Duodenal mucosa (tissue), 2 donors: ENCODE results near the gene PAK5.

ENCODE experiments used
- H3K27ac ChIP-seq: one replicate; pipeline ENCODE4 v1.7.0; 2013; ENCODE audit warnings: low read depth, low read length
- H3K27me3 ChIP-seq, 2 donors: one replicate each; pipeline ENCODE4 v1.7.0; 2013; ENCODE audit warnings: low read length in 2 of 2, control low read depth in 1 of 2; ENCODE audit not compliant: insufficient read depth in 2 of 2, control insufficient read depth in 1 of 2
- H3K36me3 ChIP-seq, 2 donors: one replicate each; pipeline ENCODE4 v1.7.0; 2013; ENCODE audit warnings: low read length in 2 of 2, control low read depth in 1 of 2; ENCODE audit not compliant: insufficient read depth in 2 of 2, control insufficient read depth in 1 of 2
- H3K4me1 ChIP-seq, 2 donors: one replicate each; pipeline ENCODE4 v1.7.0; 2013; ENCODE audit warnings: low read length in 2 of 2, control low read depth in 1 of 2; ENCODE audit not compliant: insufficient read depth in 2 of 2, control insufficient read depth in 1 of 2
- H3K4me3 ChIP-seq, 2 donors: one replicate each; pipeline ENCODE4 v1.7.0; 2013; ENCODE audit warnings: low read length in 2 of 2, low read depth in 1 of 2
- H3K9ac ChIP-seq, 2 donors: one replicate each; pipeline ENCODE4 v1.7.0; 2013; ENCODE audit warnings: low read length in 2 of 2, low read depth in 1 of 2
- H3K9me3 ChIP-seq, 2 donors: one replicate each; pipeline ENCODE4 v1.7.0; 2013; ENCODE audit warnings: low read length in 2 of 2, control low read depth in 1 of 2; ENCODE audit not compliant: control insufficient read depth in 1 of 2

PAK5 gene

DNA sequence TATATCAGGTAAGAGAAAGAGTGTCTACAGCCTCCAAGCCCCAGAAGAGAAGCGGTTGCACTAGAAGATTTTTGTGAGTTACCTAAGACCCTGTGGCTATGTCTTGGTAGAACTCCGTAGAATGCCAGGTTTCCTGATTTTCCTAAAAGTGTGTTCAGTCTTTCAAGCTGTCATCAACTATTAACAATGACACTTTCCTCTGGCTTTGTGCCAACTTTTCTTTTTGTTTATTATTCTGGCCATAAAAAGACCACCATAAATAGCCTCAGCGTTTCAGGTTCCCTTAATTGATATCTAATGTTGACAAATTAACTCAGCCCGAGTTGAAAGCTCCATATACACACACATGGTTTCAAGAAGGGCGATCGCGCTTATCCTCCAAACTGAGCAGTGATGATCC is 1.2 kb downstream of the PAK5 start:
- H3K36me3 ChIP-seq = no peaks in the 10 kb centered on the region
- peaks cover 0 to 3% of the 10 kb centered on the region in 2 donors for H3K9me3 ChIP-seq
- H3K9ac ChIP-seq = no peak overlapping the region
- H3K27me3 ChIP-seq = peaks cover 13 to 38% of the 10 kb centered on the region in 2 donors
- H3K4me1 ChIP-seq = no peaks in the 10 kb centered on the region
- no peak overlapping the region for H3K4me3 ChIP-seq
- no peak overlapping the region for H3K27ac ChIP-seq

DNA sequence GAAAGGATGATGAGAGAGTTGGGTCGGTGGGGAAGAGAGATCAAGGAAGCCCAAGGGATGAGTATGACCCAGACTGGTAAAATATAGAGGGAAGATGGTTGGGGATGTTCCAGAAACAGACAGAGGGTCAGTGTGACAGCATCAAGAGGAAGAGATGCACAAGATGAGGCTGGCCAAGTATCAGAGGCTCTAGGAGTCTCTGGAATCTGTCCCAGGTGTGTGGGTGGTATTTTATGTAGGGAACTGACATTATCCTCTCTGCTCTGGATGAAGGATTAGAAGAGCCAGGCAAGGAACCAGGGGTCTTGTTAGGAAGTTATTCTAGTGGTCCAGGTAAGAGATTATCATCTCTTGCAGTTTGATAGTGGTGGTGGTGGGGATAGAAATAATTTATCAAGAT is 3.6 kb downstream of the PAK5 start:
- no peak overlapping the region for H3K27ac ChIP-seq
- no peaks in the 10 kb centered on the region for H3K4me1 ChIP-seq
- no peaks in the 10 kb centered on the region for H3K36me3 ChIP-seq
- no peak overlapping the region for H3K4me3 ChIP-seq
- H3K27me3 ChIP-seq = peaks cover 13 to 34% of the 10 kb centered on the region in 2 donors
- no peak overlapping the region for H3K9ac ChIP-seq
- H3K9me3 ChIP-seq = no peaks in the 10 kb centered on the region

DNA sequence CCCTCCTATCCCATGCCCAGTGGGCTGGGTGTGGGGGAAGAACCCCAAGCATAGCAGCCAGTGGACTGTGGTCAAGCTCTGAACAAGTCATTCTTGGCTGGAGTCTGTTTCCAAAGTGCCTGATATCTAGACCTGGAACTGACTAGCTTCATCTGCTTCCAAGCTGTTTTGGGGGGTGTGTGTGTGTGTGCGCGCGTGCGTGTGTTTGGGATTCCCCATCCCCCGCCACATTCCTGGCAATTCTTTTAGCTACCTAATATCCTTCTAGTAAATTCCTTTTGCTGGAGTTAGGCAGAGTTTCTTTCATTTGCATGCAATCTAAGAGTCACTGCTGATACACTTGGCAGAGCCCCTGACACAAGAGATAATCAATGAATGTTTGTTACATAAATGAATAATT is 7.8 kb downstream of the PAK5 start:
- Histone ChIP-seq H3K27ac (no peak overlapping the region), H3K36me3 (no peaks in the 10 kb centered on the region), H3K9me3 (no peaks in the 10 kb centered on the region), H3K27me3 (no peaks in the 10 kb centered on the region), H3K4me3 (no peak overlapping the region), H3K4me1 (no peaks in the 10 kb centered on the region), H3K9ac (no peak overlapping the region)

DNA sequence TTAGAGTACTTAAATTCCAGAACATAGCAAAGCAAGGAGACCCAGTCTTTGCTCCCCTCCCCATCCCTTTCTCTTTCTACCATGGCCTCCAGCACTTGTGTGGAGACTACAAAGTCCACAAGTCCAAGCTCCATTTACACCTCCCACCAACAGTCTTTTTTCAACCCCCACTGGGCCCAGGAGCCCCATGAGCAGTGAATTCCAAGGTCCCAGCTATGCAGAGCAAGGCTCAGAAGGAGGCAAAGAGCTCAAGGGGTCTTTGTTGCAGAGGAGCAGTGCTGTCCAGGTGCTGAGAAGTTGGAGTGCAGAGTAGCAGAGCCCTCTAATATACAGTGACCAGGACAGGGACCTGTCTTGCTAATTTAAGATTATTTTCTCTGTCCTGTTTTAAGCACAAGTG is 9.0 kb downstream of the PAK5 start:
- Histone ChIP-seq H3K9me3 (no peaks in the 10 kb centered on the region), H3K27ac (no peak overlapping the region), H3K4me3 (no peak overlapping the region), H3K36me3 (no peaks in the 10 kb centered on the region), H3K4me1 (no peaks in the 10 kb centered on the region), H3K9ac (no peak overlapping the region), H3K27me3 (no peaks in the 10 kb centered on the region)

DNA sequence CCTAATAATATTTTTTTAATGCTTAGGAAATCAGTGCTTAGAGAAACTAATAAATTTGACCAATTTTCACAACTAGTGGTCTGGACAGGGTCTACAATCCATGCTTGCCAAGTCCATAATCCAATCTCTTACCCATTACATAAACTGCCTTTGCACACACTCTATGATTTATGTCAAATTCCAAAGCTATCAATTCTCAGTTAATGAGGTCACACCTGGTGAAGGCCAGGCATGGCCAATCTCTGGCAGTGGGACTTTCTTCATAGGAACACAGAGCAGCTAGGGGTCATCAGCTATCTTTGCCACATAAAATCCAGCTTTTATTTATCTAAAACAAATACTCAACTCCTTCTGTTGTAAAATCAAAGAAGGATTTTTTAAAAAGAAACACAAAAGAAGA is 21.2 kb downstream of the PAK5 start:
- Histone ChIP-seq H3K36me3 (no peaks in the 10 kb centered on the region), H3K27me3 (no peaks in the 10 kb centered on the region), H3K9ac (no peak overlapping the region), H3K27ac (no peak overlapping the region), H3K9me3 (no peaks in the 10 kb centered on the region), H3K4me1 (no peaks in the 10 kb centered on the region), H3K4me3 (no peak overlapping the region)

DNA sequence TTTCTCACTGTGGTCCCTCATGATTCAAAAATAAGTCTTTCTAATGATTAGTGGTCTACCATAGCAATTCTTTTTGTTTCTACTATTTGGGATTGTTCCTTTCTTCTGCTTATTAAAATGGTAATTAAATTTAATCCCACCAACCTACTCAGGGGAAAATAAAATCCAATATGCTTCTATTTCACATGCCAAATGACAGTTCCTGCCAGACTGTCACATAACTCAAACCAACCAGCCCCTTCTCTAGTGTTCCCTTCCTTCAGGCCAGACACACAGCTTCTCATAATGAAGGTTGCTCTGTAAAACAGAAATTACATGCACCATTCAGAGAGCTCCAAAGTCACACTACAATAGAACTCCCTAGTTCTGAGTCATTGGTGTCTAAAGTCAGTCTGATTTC is 23.2 kb downstream of the PAK5 start:
- H3K27me3 ChIP-seq = no peaks in the 10 kb centered on the region
- no peak overlapping the region for H3K27ac ChIP-seq
- no peaks in the 10 kb centered on the region for H3K9me3 ChIP-seq
- H3K4me1 ChIP-seq = no peaks in the 10 kb centered on the region
- no peaks in the 10 kb centered on the region for H3K36me3 ChIP-seq
- H3K9ac ChIP-seq = no peak overlapping the region
- no peak overlapping the region for H3K4me3 ChIP-seq

DNA sequence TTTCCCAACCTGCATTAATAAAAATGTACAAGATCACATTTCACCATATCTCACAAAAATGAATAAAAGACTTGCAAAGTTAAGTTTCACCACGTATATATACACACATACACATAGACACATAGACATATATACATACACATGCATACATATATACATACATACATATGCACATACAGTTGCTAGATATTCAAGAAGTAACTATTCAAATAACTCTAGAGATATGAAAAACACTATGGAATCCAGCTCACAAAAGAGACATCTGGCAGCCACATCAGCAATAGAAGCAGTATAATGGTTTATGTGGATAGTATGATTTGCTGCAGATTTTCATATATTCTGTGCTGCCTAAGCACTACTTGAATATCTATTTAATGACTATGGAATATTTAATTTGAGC is 28.1 kb downstream of the PAK5 start:
- H3K9me3 ChIP-seq = no peaks in the 10 kb centered on the region
- H3K27ac ChIP-seq = no peak overlapping the region
- H3K4me3 ChIP-seq = no peak overlapping the region
- H3K36me3 ChIP-seq = no peaks in the 10 kb centered on the region
- H3K27me3 ChIP-seq = no peaks in the 10 kb centered on the region
- no peak overlapping the region for H3K9ac ChIP-seq
- no peaks in the 10 kb centered on the region for H3K4me1 ChIP-seq

DNA sequence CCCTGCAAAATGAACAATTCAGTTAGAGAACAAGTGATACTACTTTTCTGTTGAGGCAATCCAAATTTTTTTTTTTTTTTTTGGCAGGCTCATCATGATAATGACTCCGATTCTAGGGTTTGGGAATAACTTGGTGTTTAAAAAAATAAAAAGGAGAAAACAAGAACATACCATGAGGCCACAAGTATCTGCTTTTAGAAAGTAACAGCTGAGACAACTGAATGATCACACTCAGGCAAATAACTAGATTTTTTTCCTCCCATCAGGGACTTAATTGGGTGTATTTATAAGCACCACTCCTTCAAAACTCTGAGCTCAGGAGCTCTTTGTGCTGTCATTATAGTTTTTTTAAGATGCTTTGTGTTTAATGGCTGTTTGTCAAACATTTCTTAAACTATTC is 29.6 kb downstream of the PAK5 start:
- no peak overlapping the region for H3K27ac ChIP-seq
- H3K9me3 ChIP-seq = no peaks in the 10 kb centered on the region
- H3K4me3 ChIP-seq = no peak overlapping the region
- H3K9ac ChIP-seq = no peak overlapping the region
- H3K27me3 ChIP-seq = no peaks in the 10 kb centered on the region
- H3K36me3 ChIP-seq = no peaks in the 10 kb centered on the region
- no peaks in the 10 kb centered on the region for H3K4me1 ChIP-seq

DNA sequence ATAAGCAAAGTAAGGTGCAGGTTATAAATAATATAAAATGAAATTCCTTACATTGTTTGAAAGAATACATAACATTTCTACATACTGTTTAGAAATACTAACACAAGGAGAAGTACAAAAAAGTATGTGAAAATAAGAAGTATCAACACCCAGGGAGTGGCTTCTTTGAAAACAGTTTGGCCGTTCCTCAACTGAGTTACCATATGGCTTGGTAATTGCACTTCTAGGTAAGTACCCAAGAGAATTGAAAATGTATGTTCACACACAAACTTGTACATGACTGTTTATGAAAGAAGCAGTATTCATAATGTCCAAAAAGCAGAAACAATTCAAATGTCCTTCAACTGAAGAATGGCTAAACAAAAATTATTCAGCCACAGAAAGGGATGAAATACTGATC is 30.7 kb downstream of the PAK5 start:
- H3K36me3 ChIP-seq = no peaks in the 10 kb centered on the region
- H3K4me3 ChIP-seq = no peak overlapping the region
- no peak overlapping the region for H3K9ac ChIP-seq
- H3K4me1 ChIP-seq = no peaks in the 10 kb centered on the region
- no peaks in the 10 kb centered on the region for H3K27me3 ChIP-seq
- no peak overlapping the region for H3K27ac ChIP-seq
- H3K9me3 ChIP-seq = no peaks in the 10 kb centered on the region

DNA sequence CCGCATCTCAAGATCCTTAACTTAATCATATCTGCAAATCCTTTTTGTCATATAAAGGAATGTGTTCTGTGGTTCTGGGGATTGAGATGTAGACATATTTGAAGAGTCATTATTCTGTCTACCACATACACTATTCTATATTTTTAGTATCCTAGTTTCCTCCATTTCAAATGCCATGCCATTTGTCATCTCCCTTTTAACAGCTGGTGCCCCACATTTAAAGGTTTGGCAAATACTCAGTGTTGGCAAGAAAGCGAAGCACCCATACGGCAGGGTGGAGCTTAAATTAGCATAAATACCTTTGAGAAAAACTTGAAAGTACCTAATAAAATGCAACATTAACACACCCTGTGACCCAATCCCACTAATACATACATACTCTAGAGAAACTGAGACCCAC is 31.7 kb downstream of the PAK5 start:
- no peak overlapping the region for H3K9ac ChIP-seq
- H3K4me1 ChIP-seq = no peaks in the 10 kb centered on the region
- H3K36me3 ChIP-seq = no peaks in the 10 kb centered on the region
- H3K27me3 ChIP-seq = no peaks in the 10 kb centered on the region
- H3K4me3 ChIP-seq = no peak overlapping the region
- no peak overlapping the region for H3K27ac ChIP-seq
- no peaks in the 10 kb centered on the region for H3K9me3 ChIP-seq

DNA sequence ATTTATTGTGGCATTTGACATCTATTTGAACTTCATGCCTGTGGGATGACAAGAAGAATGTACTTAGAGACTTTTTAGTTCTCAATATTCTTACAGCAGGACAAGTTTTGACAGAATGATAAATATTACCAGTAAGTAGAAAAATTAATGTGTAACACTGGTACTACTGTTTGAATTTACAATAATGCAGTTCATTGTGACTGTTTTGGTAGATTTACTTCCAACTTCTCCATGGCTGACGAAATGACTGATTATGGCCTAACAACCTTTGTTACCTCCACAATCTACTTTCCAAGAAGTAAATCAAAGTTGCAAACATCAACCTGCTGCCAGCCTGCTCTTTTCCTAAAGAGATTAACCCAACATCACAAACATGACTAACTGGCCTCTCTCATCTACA is 38.5 kb downstream of the PAK5 start:
- H3K36me3 ChIP-seq = no peaks in the 10 kb centered on the region
- no peaks in the 10 kb centered on the region for H3K9me3 ChIP-seq
- H3K4me1 ChIP-seq = no peaks in the 10 kb centered on the region
- no peak overlapping the region for H3K27ac ChIP-seq
- H3K4me3 ChIP-seq = no peak overlapping the region
- H3K27me3 ChIP-seq = no peaks in the 10 kb centered on the region
- H3K9ac ChIP-seq = no peak overlapping the region
